HG03442 (cell line): ENCODE results near the gene NCKAP5.
A peak's percentile ranks its signal among the peaks of the same experiment; 100 is the strongest.

Source experiments
- ATAC-seq: cut with Tn5 transposase; IDR thresholded peaks from one replicate; pipeline ENCODE4 v1.9.1; 2021; ENCODE audit warnings: mild to moderate bottlenecking, moderate library complexity; ENCODE audit not compliant: unreplicated experiment

The NCKAP5 gene

GRCh38 chr2:132751836-132752235 lies 816.4 kb downstream of the NCKAP5 start:
- no peak for ATAC-seq

- no peak for ATAC-seq
Measured at GRCh38 chr2:132750606-132751005, 817.7 kb downstream of the NCKAP5 start.

GRCh38 chr2:132747046-132747445 lies 821.2 kb downstream of the NCKAP5 start:
- no peak for ATAC-seq

GRCh38 chr2:132741754-132742153 lies 826.5 kb downstream of the NCKAP5 start:
- no peak for ATAC-seq

- ATAC-seq: no peak
Measured at GRCh38 chr2:132740081-132740720, 828.1 kb downstream of the NCKAP5 start.

GRCh38 chr2:132738223-132738622 lies 830.0 kb downstream of the NCKAP5 start:
- ATAC-seq: no peak

GRCh38 chr2:132736059-132736458 lies 832.2 kb downstream of the NCKAP5 start:
- ATAC-seq: no peak

- ATAC-seq: no peak
Measured at GRCh38 chr2:132734961-132735360, 833.3 kb downstream of the NCKAP5 start.

- ATAC-seq: no peak
Measured at GRCh38 chr2:132733094-132733493, 835.2 kb downstream of the NCKAP5 start.

- ATAC-seq: no peak
Measured at GRCh38 chr2:132732694-132733093, 835.6 kb downstream of the NCKAP5 start.

- ATAC-seq: no peak
Measured at GRCh38 chr2:132731441-132731840, 836.8 kb downstream of the NCKAP5 start.

GRCh38 chr2:132730611-132731010 lies 837.7 kb downstream of the NCKAP5 start:
- no peak for ATAC-seq

- ATAC-seq: no peak
Measured at GRCh38 chr2:132729522-132729921, 838.7 kb downstream of the NCKAP5 start.

- ATAC-seq: no peak
Measured at GRCh38 chr2:132726155-132726554, 842.1 kb downstream of the NCKAP5 start.

GRCh38 chr2:132725748-132726147 lies 842.5 kb downstream of the NCKAP5 start:
- ATAC-seq: no peak

GRCh38 chr2:132725148-132725547 lies 843.1 kb downstream of the NCKAP5 start:
- no peak for ATAC-seq

GRCh38 chr2:132721938-132722337 lies 846.3 kb downstream of the NCKAP5 start:
- ATAC-seq: no peak

GRCh38 chr2:132720393-132720792 lies 847.9 kb downstream of the NCKAP5 start:
- no peak for ATAC-seq

GRCh38 chr2:132719480-132719879 lies 848.8 kb downstream of the NCKAP5 start:
- ATAC-seq: no peak

- ATAC-seq: no peak
Measured at GRCh38 chr2:132716954-132717353, 851.3 kb downstream of the NCKAP5 start.

- peak; percentile 71 for ATAC-seq
Measured at GRCh38 chr2:132715386-132716351, 852.6 kb downstream of the NCKAP5 start.

- ATAC-seq: no peak
Measured at GRCh38 chr2:132703396-132703795, 864.9 kb downstream of the NCKAP5 start.
